H1 (cell line): ENCODE data around the gene CALM1.

Experiments
- CTCF ChIP-seq, 3 experiments: IDR thresholded peaks; 1 replicate in 2 of 3; 2 replicates in 1 of 3; pipeline versions ENCODE4 v1.5.1 to v1.6.1; 2011; ENCODE audit warnings: low read length in 3 of 3, mild to moderate bottlenecking in 3 of 3, inconsistent platforms in 2 of 3, low read depth in 1 of 3, moderate library complexity in 1 of 3; ENCODE audit not compliant: insufficient read depth in 1 of 3; ENCODE audit errors: control extremely low read depth in 1 of 3
- EZH2 ChIP-seq: fragments of 200-600 bp; sonication (generic); IDR thresholded peaks from 2 replicates; pipeline ENCODE4 v1.7.1; 2012; ENCODE audit warnings: low read depth, mild to moderate bottlenecking, moderate library complexity, low read length, inconsistent platforms; ENCODE audit not compliant: severe bottlenecking
- JUN ChIP-seq: IDR thresholded peaks from 2 replicates; pipeline ENCODE4 v1.6.1; 2011; ENCODE audit warnings: low read depth, mild to moderate bottlenecking, improper control_type of control experiment, low read length
- POLR2A ChIP-seq, 2 experiments: IDR thresholded peaks; 1 replicate in 1 of 2; 2 replicates in 1 of 2; pipeline ENCODE4 v1.6.1; 2011; ENCODE audit warnings: low read depth in 2 of 2, low read length in 2 of 2, mild to moderate bottlenecking in 2 of 2; ENCODE audit errors: control extremely low read depth in 1 of 2
- SP1 ChIP-seq: IDR thresholded peaks from 2 replicates; pipeline ENCODE4 v1.6.1; 2011; ENCODE audit warnings: low read depth, low read length
- SP2 ChIP-seq: IDR thresholded peaks from 2 replicates; pipeline ENCODE4 v1.6.1; 2012; ENCODE audit warnings: mild to moderate bottlenecking, low read length, inconsistent platforms
- USF2 ChIP-seq: IDR thresholded peaks from 2 replicates; pipeline ENCODE4 v1.6.1; 2011; ENCODE audit warnings: low read length, improper control_type of control experiment
- ZNF274 ChIP-seq: IDR thresholded peaks from 2 replicates; pipeline ENCODE4 v1.7.0; 2012; ENCODE audit warnings: low read length, borderline replicate concordance; ENCODE audit errors: extremely low read depth
- TF ChIP-seq, protein P1 (sequence below): IDR thresholded peaks from 2 replicates; pipeline ENCODE4 v1.6.1; 2012; ENCODE audit warnings: low read length, inconsistent platforms

DNA sequence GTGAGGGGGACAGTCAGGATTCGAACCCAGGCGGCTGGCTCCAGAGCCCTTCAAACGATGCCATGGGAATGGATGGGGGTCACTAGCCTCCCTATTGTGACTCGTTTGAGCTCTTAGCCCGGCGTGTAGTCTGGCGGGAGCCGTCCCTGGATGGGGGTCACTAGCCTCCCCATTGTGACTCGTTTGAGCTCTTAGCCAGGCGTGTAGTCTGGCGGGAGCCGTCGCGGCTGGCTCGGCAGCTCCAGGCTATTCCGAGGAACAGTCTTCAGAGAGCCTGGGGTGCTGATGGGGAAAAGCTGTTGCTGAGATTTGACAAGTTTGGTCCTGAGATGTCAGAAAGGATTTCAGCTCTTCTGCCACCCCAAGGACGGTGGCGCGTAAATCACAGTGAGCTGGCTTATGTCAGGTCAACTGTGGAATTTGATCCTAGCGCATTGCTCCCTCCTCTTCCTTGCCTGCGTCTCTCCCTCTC is 58.3 kb downstream of the CALM1 start:
- TF ChIP-seq CTCF (IDR thresholded peaks at IDR 0.05; ENCODE audit: control extremely low read depth in 1 of 3, insufficient read depth in 1 of 3, low read depth in 1 of 3, low read length in 3 of 3) (no peak), USF2 (no peak), SP1 (no peak), EZH2 (no peak), ZNF274 (no peak), POLR2A (IDR thresholded peaks at IDR 0.05; ENCODE audit: control extremely low read depth in 1 of 2, low read depth in 2 of 2, low read length in 2 of 2) (no peak), SP2 (no peak), JUN (no peak)
- TF ChIP-seq, protein P1, sequence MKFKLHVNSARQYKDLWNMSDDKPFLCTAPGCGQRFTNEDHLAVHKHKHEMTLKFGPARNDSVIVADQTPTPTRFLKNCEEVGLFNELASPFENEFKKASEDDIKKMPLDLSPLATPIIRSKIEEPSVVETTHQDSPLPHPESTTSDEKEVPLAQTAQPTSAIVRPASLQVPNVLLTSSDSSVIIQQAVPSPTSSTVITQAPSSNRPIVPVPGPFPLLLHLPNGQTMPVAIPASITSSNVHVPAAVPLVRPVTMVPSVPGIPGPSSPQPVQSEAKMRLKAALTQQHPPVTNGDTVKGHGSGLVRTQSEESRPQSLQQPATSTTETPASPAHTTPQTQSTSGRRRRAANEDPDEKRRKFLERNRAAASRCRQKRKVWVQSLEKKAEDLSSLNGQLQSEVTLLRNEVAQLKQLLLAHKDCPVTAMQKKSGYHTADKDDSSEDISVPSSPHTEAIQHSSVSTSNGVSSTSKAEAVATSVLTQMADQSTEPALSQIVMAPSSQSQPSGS = no peak
